ENCODE data around the gene SESN1. TPM values are rescaled to one million over a fixed set of nuclear protein-coding genes. Genes with fewer than 3 reads are reported as not detected.

SESN1 gene
- polyA plus RNA-seq, 6 donors from 2014 or later = 28.4 to 148 (median 55.7) TPM

DNA sequence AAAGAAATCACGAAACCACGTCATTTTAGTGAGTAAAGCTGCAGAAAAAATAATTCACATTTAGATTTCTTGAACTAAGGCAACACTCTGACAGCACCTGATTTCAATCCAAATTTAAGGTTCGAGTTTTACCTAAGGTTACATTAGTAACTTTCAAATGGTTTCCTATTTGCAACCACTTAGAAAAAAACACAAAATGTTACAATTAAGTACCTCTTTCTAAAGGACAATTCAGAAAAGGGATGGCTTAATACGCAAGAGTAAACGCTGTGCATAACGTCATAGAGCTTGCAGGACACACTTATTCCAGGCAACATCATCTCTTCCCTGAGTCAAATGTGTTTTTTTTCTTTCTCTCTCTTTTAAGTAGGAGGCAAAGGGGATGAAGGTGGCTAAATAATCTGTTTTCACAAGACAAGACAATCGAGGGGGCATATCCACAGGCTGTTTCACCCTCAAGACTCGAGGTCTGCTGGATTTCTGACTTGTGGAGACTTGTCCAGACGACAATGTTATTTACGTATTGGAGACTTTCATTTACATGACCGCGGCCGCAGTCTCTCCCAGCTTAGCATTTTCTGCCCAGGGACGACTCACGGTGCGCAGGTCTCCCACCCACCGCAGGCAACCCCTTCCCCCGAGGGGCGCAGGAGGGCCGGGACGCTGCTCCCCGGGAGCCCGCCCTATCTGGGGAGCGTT, 86.0 kb downstream of the SESN1 start:
- Mint-ChIP-seq H3K4me1 (peaks cover 33 to 68% (median 53%) of the 10 kb centered on the region in 3 donors), H3K4me3 (peak overlapping the region; percentile 87 to 99 (median 95)), H3K27ac (peak overlapping the region; percentile 69 to 93 (median 86)), H3K36me3 (no peaks in the 10 kb centered on the region), H3K27me3 (no peaks in the 10 kb centered on the region), H3K9me3 (no peaks in the 10 kb centered on the region)
- peak; percentile 4 to 6 for ATAC-seq (ENCODE audit: low read depth in 2 of 2)
- DNase-seq = peak; percentile 17

- Mint-ChIP-seq H3K27ac (peak overlapping the region; percentile 69 to 92 (median 82)), H3K4me1 (peaks cover 28 to 66% (median 47%) of the 10 kb centered on the region in 3 donors), H3K4me3 (peak overlapping the region; percentile 87 to 99 (median 95)), H3K36me3 (no peaks in the 10 kb centered on the region), H3K9me3 (no peaks in the 10 kb centered on the region), H3K27me3 (no peaks in the 10 kb centered on the region)
- DNase-seq (no peak), ATAC-seq (ENCODE audit: low read depth in 2 of 2) (no peak)
Measured at GRCh38 chr6:109008054-109008453, 86.6 kb downstream of the SESN1 start.

DNA sequence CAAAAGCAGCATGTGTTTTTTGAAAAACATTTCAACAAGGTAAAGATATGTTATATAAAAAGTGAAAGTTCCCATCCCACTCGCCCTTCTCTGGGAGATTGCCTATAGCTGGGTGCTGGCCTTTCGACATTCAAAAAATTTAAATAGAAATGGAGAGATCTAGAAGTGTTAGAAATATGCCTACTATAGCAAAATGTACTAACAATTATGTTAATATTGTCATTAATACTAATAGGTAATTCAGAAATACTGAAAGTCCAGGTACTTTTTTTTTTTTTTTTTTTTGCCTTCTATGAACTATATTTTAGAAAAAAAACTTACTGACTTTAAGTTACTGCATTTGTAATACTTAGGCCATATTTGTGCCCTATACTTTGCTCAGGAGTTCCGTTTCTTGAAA, 87.1 kb downstream of the SESN1 start:
- Mint-ChIP-seq H3K27ac (peak overlapping the region in 2 of 6 donors; percentile 82 to 84), H3K4me1 (peaks cover 24 to 61% (median 42%) of the 10 kb centered on the region in 3 donors), H3K9me3 (no peaks in the 10 kb centered on the region), H3K36me3 (no peaks in the 10 kb centered on the region), H3K27me3 (no peaks in the 10 kb centered on the region), H3K4me3 (peak overlapping the region; percentile 76 to 99 (median 94))
- DNase-seq = no peak
- no peak for ATAC-seq (ENCODE audit: low read depth in 2 of 2)

DNA sequence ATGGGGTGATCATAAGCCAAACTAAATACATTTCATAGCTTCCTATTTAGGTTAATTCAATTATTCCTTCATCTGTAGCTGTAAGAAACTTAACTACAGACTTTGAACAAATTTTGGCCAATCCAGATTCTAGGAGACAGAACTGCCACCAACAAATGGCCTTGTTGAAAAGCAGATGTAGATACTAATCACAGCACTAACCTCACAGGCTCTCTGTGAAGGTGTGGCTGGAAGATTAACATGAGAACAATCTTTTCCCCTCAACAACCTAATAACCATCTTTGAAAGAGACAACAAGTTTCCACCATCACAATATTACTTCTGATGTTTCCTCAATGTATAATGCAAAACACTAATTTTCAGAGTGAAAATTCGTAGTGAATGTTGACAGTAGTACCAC, 87.8 kb downstream of the SESN1 start:
- ATAC-seq (ENCODE audit: low read depth in 2 of 2) = no peak
- Mint-ChIP-seq H3K27ac (peak overlapping the region in 5 of 6 donors; percentile 45 to 82 (median 59)), H3K4me1 (peaks cover 21 to 58% (median 37%) of the 10 kb centered on the region in 3 donors), H3K9me3 (no peaks in the 10 kb centered on the region), H3K4me3 (peak overlapping the region in 7 of 8 donors; percentile 76 to 99 (median 93)), H3K36me3 (no peaks in the 10 kb centered on the region), H3K27me3 (no peaks in the 10 kb centered on the region)
- no peak for DNase-seq

DNA sequence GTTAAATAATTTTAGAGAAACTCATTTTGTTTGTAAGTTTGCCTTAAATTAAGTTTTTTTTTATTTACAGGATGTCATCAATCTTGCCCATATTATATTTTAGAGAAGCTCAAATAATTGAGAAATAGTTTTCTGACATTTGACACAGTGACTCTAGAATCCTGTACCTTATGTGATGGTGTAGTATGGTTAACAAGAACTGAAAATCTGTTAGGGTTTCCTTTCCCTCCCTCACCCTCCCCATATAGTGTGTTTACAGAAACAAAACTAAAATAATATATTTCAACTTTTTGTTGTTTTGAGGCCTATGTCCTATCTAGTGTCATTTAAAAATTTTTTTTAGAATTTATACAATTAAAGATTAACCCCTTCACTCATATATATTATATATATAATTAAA, 91.8 kb downstream of the SESN1 start:
- ATAC-seq (ENCODE audit: low read depth in 2 of 2) = no peak
- Mint-ChIP-seq H3K27ac (no peak overlapping the region), H3K9me3 (no peaks in the 10 kb centered on the region), H3K36me3 (peaks cover 10 to 13% of the 10 kb centered on the region in 2 donors), H3K27me3 (no peaks in the 10 kb centered on the region), H3K4me3 (no peak overlapping the region), H3K4me1 (peaks cover 17 to 37% (median 24%) of the 10 kb centered on the region in 3 donors)
- DNase-seq = no peak

GRCh38 chr6:109002051-109002697, 92.5 kb downstream of the SESN1 start:
- H3K27ac Mint-ChIP-seq = peak overlapping the region in 1 of 6 donors; percentile 7
- H3K4me3 Mint-ChIP-seq = peak overlapping the region in 1 of 8 donors; percentile 2
- DNase-seq (no peak), ATAC-seq (ENCODE audit: low read depth in 2 of 2) (no peak)
- H3K36me3 Mint-ChIP-seq = peaks cover 10 to 16% of the 10 kb centered on the region in 2 donors
- H3K4me1 Mint-ChIP-seq = peaks cover 16 to 30% (median 17%) of the 10 kb centered on the region in 3 donors
- H3K9me3 Mint-ChIP-seq = no peaks in the 10 kb centered on the region
- H3K27me3 Mint-ChIP-seq = no peaks in the 10 kb centered on the region

DNA sequence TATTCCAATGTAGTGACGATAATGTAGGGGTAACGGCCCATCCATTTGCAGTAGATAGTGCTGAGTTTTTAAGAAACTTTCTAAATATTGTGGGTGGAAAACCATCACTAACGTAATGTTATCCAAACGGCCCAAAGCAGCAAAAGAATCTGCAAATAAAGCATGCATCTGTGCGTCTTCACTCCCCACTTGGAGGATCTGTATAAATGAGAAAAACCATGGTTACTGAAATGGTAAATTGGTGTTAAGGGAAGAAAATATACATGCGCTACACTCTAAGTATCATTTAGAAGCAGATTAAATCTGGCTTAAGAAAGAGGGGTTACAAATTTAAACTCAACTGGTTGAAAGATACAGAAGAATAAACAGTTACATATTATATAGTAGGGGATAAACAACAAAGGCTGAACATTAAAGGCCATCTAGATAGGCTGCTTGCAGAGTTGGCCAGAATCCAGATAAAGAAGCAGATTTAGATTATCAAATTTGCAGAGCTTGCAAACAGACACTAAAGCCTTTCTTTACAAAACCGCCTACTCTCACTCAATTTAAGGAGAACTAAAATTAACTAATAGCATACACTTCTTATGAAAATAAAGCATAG, 93.3 kb downstream of the SESN1 start:
- no peaks in the 10 kb centered on the region for H3K9me3 Mint-ChIP-seq
- DNase-seq (no peak), ATAC-seq (ENCODE audit: low read depth in 2 of 2) (no peak)
- peaks cover 9 to 22% (median 10%) of the 10 kb centered on the region in 3 donors for H3K4me1 Mint-ChIP-seq
- H3K36me3 Mint-ChIP-seq = peaks cover 10 to 16% of the 10 kb centered on the region in 2 donors
- no peak overlapping the region for H3K27ac Mint-ChIP-seq
- H3K27me3 Mint-ChIP-seq = no peaks in the 10 kb centered on the region
- no peak overlapping the region for H3K4me3 Mint-ChIP-seq

DNA sequence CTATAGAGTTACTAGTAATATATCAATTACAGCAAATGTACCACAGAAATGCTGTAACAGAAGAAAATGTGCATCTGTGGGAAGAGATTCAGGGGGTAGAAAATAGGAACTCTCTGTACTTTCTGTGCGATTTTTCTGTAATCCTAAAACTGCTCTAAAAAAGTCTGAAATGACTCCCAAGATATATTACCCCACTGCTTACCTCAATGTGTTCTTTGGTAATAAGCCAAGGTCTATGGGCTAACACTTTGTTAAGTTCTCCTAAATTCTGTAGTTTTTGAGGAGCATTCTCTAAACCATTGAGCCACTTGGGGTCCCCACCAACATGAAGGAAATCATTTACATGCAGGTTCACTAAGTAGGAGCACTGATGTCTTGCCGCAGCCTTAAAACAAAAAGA, 94.4 kb downstream of the SESN1 start:
- Mint-ChIP-seq H3K27me3 (no peaks in the 10 kb centered on the region), H3K4me1 (peaks cover 4 to 20% (median 8%) of the 10 kb centered on the region in 3 donors), H3K9me3 (no peaks in the 10 kb centered on the region), H3K36me3 (peaks cover 16 to 18% of the 10 kb centered on the region in 2 donors), H3K4me3 (no peak overlapping the region), H3K27ac (no peak overlapping the region)
- ATAC-seq (ENCODE audit: low read depth in 2 of 2) = no peak
- DNase-seq = no peak

DNA sequence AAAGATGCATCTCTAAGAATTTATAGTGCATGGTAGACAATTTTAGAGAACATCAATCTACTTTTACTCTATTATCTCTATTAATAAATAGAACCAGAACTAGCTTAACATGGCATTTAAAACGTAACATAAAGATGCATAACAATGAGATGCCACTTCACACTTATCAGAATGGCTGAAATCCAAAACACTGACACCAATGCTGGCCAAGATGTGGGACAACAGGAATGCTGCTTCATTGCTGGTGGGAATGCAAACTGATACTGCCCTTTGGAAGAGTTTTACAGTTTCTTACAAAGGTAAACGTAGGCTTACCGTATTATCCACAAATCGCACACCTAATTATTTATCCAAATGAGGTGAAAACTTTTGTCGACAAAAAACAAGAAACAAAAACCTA, 95.2 kb downstream of the SESN1 start:
- H3K4me1 Mint-ChIP-seq = peaks cover under 1 to 16% (median 4%) of the 10 kb centered on the region in 3 donors
- no peaks in the 10 kb centered on the region for H3K9me3 Mint-ChIP-seq
- no peaks in the 10 kb centered on the region for H3K27me3 Mint-ChIP-seq
- H3K27ac Mint-ChIP-seq = no peak overlapping the region
- H3K36me3 Mint-ChIP-seq = peaks cover 16 to 18% of the 10 kb centered on the region in 2 donors
- ATAC-seq (ENCODE audit: low read depth in 2 of 2) (no peak), DNase-seq (no peak)
- no peak overlapping the region for H3K4me3 Mint-ChIP-seq

DNA sequence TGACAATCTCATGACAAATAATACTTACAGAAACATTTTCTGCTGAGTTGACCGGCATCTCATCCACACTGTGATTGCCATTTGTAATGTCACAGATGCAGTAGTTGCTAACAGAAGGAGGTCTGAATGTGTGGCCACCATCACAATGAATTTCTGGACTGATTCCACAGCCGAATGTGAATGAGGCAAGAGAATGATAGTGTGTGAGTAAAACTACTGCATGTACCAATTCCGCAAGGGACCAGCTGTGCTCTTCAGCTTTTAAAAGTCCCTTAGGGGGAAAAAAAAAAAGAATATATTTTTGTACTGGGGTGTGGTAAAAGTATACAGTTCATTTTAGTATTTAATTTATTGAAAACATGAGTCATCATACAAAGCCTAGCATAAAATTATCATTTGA, 96.2 kb downstream of the SESN1 start:
- H3K36me3 Mint-ChIP-seq = peaks cover 16 to 18% of the 10 kb centered on the region in 2 donors
- DNase-seq (no peak), ATAC-seq (ENCODE audit: low read depth in 2 of 2) (no peak)
- H3K4me1 Mint-ChIP-seq = peaks cover 0 to 7% (median 4%) of the 10 kb centered on the region in 3 donors
- H3K27ac Mint-ChIP-seq = no peak overlapping the region
- no peak overlapping the region for H3K4me3 Mint-ChIP-seq
- no peaks in the 10 kb centered on the region for H3K27me3 Mint-ChIP-seq
- no peaks in the 10 kb centered on the region for H3K9me3 Mint-ChIP-seq

DNA sequence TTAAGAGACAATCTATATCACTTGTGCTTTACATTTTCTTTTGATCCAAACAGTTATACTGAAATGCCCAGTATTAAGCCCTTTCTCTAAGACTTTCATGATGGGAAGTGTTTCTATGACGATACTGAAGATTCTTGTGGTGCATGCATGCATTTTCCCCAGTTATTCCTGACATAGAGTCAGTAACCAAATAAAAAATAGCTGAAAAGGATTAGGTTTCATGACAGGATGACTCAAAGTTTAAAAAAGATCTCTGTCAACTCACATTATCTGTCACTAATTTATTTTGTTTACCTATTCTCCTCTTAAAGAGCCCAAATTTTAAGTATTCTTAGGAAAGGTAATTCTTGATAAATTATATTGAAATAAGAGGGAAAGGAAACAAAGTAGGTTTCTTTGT, 98.4 kb downstream of the SESN1 start:
- ATAC-seq (ENCODE audit: low read depth in 2 of 2) (no peak), DNase-seq (no peak)
- Mint-ChIP-seq H3K4me1 (peaks cover 0 to 9% (median 0%) of the 10 kb centered on the region in 3 donors), H3K27me3 (no peaks in the 10 kb centered on the region), H3K4me3 (no peak overlapping the region), H3K36me3 (peaks cover 25 to 26% of the 10 kb centered on the region in 2 donors), H3K27ac (no peak overlapping the region), H3K9me3 (no peaks in the 10 kb centered on the region)

DNA sequence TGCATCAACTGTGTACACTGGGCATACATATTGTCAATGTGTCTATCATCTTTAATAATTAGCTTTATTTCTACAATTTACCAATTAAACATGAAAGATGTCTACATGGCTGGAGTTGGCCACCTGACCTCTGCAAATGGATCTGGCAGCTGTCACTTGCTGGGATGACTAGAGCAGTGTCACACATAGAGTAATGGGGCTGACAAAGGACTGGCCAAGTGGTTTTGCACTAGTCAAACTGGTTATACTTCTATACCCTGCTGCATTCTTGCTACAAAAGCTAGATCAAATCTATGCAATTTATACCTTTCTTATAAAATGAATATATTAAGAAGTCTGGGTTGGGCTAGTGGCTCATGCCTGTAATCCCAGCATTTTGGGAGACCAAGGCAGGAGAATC, 99.3 kb downstream of the SESN1 start:
- H3K9me3 Mint-ChIP-seq = no peaks in the 10 kb centered on the region
- DNase-seq (no peak), ATAC-seq (ENCODE audit: low read depth in 2 of 2) (no peak)
- H3K27ac Mint-ChIP-seq = no peak overlapping the region
- peaks cover 0 to 9% (median 0%) of the 10 kb centered on the region in 3 donors for H3K4me1 Mint-ChIP-seq
- no peaks in the 10 kb centered on the region for H3K27me3 Mint-ChIP-seq
- H3K4me3 Mint-ChIP-seq = no peak overlapping the region
- peaks cover 34% of the 10 kb centered on the region in 2 donors for H3K36me3 Mint-ChIP-seq

- H3K27ac Mint-ChIP-seq = peak overlapping the region in 1 of 6 donors; percentile 66
- peaks cover 0 to 5% (median 0%) of the 10 kb centered on the region in 3 donors for H3K4me1 Mint-ChIP-seq
- peaks cover 24 to 33% of the 10 kb centered on the region in 2 donors for H3K36me3 Mint-ChIP-seq
- DNase-seq = no peak
- no peaks in the 10 kb centered on the region for H3K27me3 Mint-ChIP-seq
- H3K4me3 Mint-ChIP-seq = no peak overlapping the region
- ATAC-seq (ENCODE audit: low read depth in 2 of 2) = no peak
- H3K9me3 Mint-ChIP-seq = no peaks in the 10 kb centered on the region
Measured at GRCh38 chr6:108993876-108994275, 100.8 kb downstream of the SESN1 start.
